Lower leg skin (tissue), 3 donors: ENCODE results near the gene FLT3.

Source experiments
- POLR2A ChIP-seq, 2 donors: fragments of 450-650 bp; IDR thresholded peaks; one replicate each; pipeline ENCODE4 v1.6.1; 2016 to 2017; ENCODE audit warnings: antibody characterized with exemption in 2 of 2, mild to moderate bottlenecking in 1 of 2, moderate library complexity in 1 of 2
- TF ChIP-seq, protein P1 (sequence below), 3 donors: fragments of 450-650 bp; IDR thresholded peaks; one replicate each; pipeline ENCODE4 v1.5.1; 2016; ENCODE audit warnings: antibody characterized with exemption in 3 of 3, mild to moderate bottlenecking in 3 of 3, moderate library complexity in 2 of 3

DNA sequence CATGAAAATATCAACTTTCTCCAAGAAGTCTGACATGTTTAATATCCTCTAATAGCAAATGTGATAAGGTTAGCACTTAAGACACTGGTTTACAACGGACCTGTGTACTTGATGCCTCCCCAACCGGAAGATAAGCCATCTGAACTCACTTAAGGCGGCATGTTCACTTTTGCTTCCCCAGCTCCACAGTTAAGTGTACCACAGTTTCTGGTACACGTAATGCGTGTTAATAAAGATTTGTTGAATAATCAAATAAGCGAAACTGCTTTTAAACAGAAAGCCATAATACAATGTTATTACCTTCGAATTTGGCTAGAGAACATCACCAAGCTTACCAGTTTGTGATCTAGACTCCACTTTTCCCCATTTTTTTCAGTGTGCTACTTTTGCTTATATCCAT is 36.5 kb upstream of the FLT3 start:
- TF ChIP-seq, protein P1, sequence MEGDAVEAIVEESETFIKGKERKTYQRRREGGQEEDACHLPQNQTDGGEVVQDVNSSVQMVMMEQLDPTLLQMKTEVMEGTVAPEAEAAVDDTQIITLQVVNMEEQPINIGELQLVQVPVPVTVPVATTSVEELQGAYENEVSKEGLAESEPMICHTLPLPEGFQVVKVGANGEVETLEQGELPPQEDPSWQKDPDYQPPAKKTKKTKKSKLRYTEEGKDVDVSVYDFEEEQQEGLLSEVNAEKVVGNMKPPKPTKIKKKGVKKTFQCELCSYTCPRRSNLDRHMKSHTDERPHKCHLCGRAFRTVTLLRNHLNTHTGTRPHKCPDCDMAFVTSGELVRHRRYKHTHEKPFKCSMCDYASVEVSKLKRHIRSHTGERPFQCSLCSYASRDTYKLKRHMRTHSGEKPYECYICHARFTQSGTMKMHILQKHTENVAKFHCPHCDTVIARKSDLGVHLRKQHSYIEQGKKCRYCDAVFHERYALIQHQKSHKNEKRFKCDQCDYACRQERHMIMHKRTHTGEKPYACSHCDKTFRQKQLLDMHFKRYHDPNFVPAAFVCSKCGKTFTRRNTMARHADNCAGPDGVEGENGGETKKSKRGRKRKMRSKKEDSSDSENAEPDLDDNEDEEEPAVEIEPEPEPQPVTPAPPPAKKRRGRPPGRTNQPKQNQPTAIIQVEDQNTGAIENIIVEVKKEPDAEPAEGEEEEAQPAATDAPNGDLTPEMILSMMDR (IDR thresholded peaks at IDR 0.05), result no peak
- no peak for TF ChIP-seq POLR2A (IDR thresholded peaks at IDR 0.05)
